ENCODE data around the gene FBL.

GRCh38 chr19:39867133-39867532 lies 21.0 kb upstream of the FBL start:
- TF ChIP-seq BCL11A (IDR thresholded peaks at IDR 0.05; ENCODE audit: low read depth in 2 of 2, low read length in 2 of 2) (no peak), RFX5 (IDR thresholded peaks at IDR 0.05; ENCODE audit: borderline replicate concordance, low read depth, low read length) (no peak), EZH2 (IDR thresholded peaks at IDR 0.05; ENCODE audit: low read depth, low read length, severe bottlenecking) (no peak), JUN (IDR thresholded peaks at IDR 0.05; ENCODE audit: low read depth, low read length) (no peak), HDAC2 (IDR thresholded peaks at IDR 0.05; ENCODE audit: borderline replicate concordance in 1 of 2, low read depth in 2 of 2, low read length in 2 of 2) (no peak), CHD2 (IDR thresholded peaks at IDR 0.05; ENCODE audit: low read length) (no peak)
- TF ChIP-seq, protein P1, sequence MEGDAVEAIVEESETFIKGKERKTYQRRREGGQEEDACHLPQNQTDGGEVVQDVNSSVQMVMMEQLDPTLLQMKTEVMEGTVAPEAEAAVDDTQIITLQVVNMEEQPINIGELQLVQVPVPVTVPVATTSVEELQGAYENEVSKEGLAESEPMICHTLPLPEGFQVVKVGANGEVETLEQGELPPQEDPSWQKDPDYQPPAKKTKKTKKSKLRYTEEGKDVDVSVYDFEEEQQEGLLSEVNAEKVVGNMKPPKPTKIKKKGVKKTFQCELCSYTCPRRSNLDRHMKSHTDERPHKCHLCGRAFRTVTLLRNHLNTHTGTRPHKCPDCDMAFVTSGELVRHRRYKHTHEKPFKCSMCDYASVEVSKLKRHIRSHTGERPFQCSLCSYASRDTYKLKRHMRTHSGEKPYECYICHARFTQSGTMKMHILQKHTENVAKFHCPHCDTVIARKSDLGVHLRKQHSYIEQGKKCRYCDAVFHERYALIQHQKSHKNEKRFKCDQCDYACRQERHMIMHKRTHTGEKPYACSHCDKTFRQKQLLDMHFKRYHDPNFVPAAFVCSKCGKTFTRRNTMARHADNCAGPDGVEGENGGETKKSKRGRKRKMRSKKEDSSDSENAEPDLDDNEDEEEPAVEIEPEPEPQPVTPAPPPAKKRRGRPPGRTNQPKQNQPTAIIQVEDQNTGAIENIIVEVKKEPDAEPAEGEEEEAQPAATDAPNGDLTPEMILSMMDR (IDR thresholded peaks at IDR 0.05; ENCODE audit: control extremely low read depth in 1 of 3, insufficient read depth in 1 of 3, low read depth in 1 of 3, low read length in 3 of 3): no peak
